Testis (tissue), 3 donors: Measurements from ENCODE around the gene SMIM44. TPM values are rescaled to one million over a fixed set of nuclear protein-coding genes. Genes with fewer than 3 reads are reported as not detected.

Experiments
- DNase-seq: peaks from one replicate; pipeline ENCODE4 v3.0.0-alpha.2; 2019
- H3K27ac ChIP-seq, 2 donors: fragments of 200-600 bp; sonication (generic); one replicate each; pipeline ENCODE4 v1.5.1; 2019
- H3K27me3 ChIP-seq: fragments of 200-600 bp; sonication (generic); one replicate; pipeline ENCODE4 v1.5.1; 2019
- H3K36me3 ChIP-seq: fragments of 200-600 bp; sonication (generic); one replicate; pipeline ENCODE4 v1.5.1; 2017; ENCODE audit warnings: low read depth; ENCODE audit errors: missing control alignments
- H3K4me1 ChIP-seq: fragments of 200-600 bp; sonication (generic); one replicate; pipeline ENCODE4 v1.5.1; 2019
- H3K4me3 ChIP-seq, 2 donors: fragments of 200-600 bp; sonication (generic); one replicate each; pipeline ENCODE4 v1.5.1; 2017 to 2019
- H3K9me3 ChIP-seq: fragments of 200-600 bp; sonication (generic); one replicate; pipeline ENCODE4 v1.5.1; 2017
- CTCF ChIP-seq, 3 experiments: fragments of 450-650 bp in 2 of 3; fragments of 200-600 bp in 1 of 3; sonication (generic) in 1 of 3; IDR thresholded peaks; one replicate each; pipeline ENCODE4 v1.5.1; 2016 to 2019; ENCODE audit warnings: antibody characterized with exemption in 3 of 3, mild to moderate bottlenecking in 2 of 3, moderate library complexity in 1 of 3
- POLR2A ChIP-seq: fragments of 450-650 bp; IDR thresholded peaks from one replicate; pipeline ENCODE4 v1.6.1; 2017; ENCODE audit warnings: antibody characterized with exemption, mild to moderate bottlenecking, moderate library complexity
- WGBS, 2 donors: methylation state at CpG; one replicate each; pipeline ENCODE4 v1.1.5; 2018; 5-methylcytosine and 5-hydroxymethylcytosine counted together
- intact Hi-C: fragments of 100-400 bp; cut with DNase I; formaldehyde crosslinking; loops from one replicate; pipeline ENCODE4 v1.15.1; 2023; ENCODE audit warnings: low total_unique reads
- polyA plus RNA-seq: library from polyadenylated mRNA; stranded (reverse); fragments of 350-450 nt; fragmentation: Illumina TruSeq; extraction: RNeasy Lipid Tissue Mini Kit (QIAGEN cat#74804); gene quantifications from one replicate; pipeline ENCODE4 v1.2.3, GENCODE V29; 2014; ENCODE audit warnings: low read depth, low replicate concordance; ENCODE audit not compliant: insufficient read depth
- total RNA-seq, 2 donors: library from RNA; depleted of rRNA; stranded (reverse); fragments of >200 nt; gene quantifications; one replicate each; pipeline ENCODE4 v1.2.3, GENCODE V29; 2016

SMIM44 gene
- total and polyA plus RNA-seq, 3 donors from 2014 or later, result not detected

GRCh38 chr19:3469638-3470499 is 13.4 kb downstream of the SMIM44 start:
- Histone ChIP-seq H3K4me3 (no peak overlapping the region), H3K27me3 (no peaks in the 10 kb centered on the region), H3K4me1 (peaks cover 8% of the 10 kb centered on the region), H3K27ac (no peak overlapping the region), H3K9me3 (no peaks in the 10 kb centered on the region), H3K36me3 (no peaks in the 10 kb centered on the region)
- DNase-seq, result no peak
- TF ChIP-seq POLR2A (no peak), CTCF (IDR thresholded peaks at IDR 0.05) (no peak)
- intact Hi-C loops, result loop anchor here (5.0 kb wide), 1 partner anchor 148 kb away; no protein-coding TSS in a partner anchor
- WGBS, 2 donors, result 62 to 90% methylated on average over 5 to 14 of the region's 14 CpGs

GRCh38 chr19:3468211-3468610 is 15.0 kb downstream of the SMIM44 start:
- no peak for DNase-seq
- no peak overlapping the region for H3K4me3 ChIP-seq
- H3K36me3 ChIP-seq, result no peaks in the 10 kb centered on the region
- H3K27me3 ChIP-seq, result no peaks in the 10 kb centered on the region
- TF ChIP-seq POLR2A (no peak), CTCF (IDR thresholded peaks at IDR 0.05) (no peak)
- H3K4me1 ChIP-seq, result peaks cover 11% of the 10 kb centered on the region
- no peak overlapping the region for H3K27ac ChIP-seq
- 89 to 96% methylated on average over 3 of the region's 3 CpGs for WGBS, 2 donors
- H3K9me3 ChIP-seq, result no peaks in the 10 kb centered on the region
- intact Hi-C loops, result no loop called here

DNA sequence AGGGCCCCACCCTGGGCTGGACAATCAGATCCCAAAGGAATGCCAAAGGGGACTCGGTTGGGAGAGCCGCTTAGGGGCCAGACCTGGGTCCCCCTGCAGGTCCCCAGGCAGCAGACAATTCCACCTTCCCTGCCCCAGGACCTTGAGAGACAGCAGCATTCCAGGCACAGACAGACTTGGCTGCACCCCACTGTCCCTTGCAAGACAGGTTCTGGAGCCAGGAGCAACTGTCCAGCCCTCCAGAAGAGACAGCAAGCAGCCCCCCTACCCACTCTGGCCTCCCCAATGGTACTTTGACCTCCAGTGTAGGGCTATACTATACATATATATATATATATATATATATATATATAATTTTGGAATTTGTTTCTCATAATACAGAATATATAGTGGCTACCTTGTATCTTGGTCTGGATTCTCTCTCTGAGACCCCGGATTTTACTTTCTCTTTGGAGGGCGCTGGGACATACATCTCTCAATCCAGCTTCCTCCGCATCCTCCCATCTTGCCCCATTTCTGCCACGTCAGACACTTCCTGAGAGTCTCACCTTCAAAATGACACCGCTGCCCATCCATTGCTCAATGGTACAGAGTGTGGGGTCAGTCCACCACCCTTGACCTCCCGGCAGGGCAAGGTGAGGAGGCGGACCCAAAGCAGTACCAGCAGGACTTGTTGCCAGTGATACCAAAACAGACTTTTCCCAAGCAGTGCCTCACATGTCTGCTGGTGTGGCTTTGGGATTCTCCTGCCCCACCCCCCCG is 15.6 kb downstream of the SMIM44 start:
- no peak for DNase-seq
- Histone ChIP-seq H3K4me3 (no peak overlapping the region), H3K9me3 (no peaks in the 10 kb centered on the region), H3K27ac (no peak overlapping the region), H3K27me3 (no peaks in the 10 kb centered on the region), H3K4me1 (peaks cover 11% of the 10 kb centered on the region), H3K36me3 (no peaks in the 10 kb centered on the region)
- intact Hi-C loops, result no loop called here
- TF ChIP-seq POLR2A, result no peak
- no peak for TF ChIP-seq CTCF (IDR thresholded peaks at IDR 0.05)
- WGBS, 2 donors, result 92 to 93% methylated on average over 8 to 10 of the region's 10 CpGs

DNA sequence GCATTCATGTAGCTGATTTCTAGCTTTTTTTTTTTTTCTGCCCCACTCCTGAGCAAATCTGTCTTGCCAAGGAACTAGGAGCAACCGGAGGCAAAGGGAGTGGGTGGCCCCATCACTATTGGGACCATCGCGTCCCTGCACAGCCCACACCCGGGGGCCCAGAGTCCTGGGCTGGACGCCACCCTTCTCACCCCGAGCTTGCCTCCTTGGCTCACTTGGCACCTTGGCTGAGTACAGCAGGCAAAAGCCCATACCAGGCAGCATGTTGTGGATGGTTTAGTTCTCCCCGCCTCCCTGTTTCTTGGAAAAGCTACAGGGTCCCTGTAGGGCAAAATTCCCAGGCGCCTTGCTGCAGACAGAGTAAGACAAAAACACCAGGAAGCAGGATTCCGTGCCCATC is 16.6 kb downstream of the SMIM44 start:
- Histone ChIP-seq H3K9me3 (no peaks in the 10 kb centered on the region), H3K4me1 (peaks cover 11% of the 10 kb centered on the region), H3K27me3 (no peaks in the 10 kb centered on the region), H3K27ac (peak overlapping the region in 1 of 2 donors; percentile 54), H3K4me3 (no peak overlapping the region), H3K36me3 (no peaks in the 10 kb centered on the region)
- no peak for DNase-seq
- intact Hi-C loops, result no loop called here
- TF ChIP-seq POLR2A (no peak), CTCF (IDR thresholded peaks at IDR 0.05) (no peak)
- WGBS, 2 donors, result 49 to 54% methylated on average over 9 of the region's 9 CpGs
